Smooth muscle cell (in vitro differentiated cells): ENCODE measurements around the gene CELSR1. TPM values are rescaled to one million over a fixed set of nuclear protein-coding genes. Genes with fewer than 3 reads are reported as not detected.

ENCODE experiments used
- DNase-seq: peaks from one replicate; lab custom pipeline; 2025; ENCODE audit not compliant: unreplicated experiment; lab: John Stamatoyannopoulos, UW
- H2AFZ ChIP-seq: fragments of 200-600 bp; sonication (generic); 2 replicates; pipeline ENCODE4 v1.6.0; 2016; ENCODE audit warnings: antibody characterized with exemption, low read depth, mild to moderate bottlenecking
- H3F3A ChIP-seq: fragments of 200-600 bp; sonication (generic); 2 replicates; pipeline ENCODE4 v1.6.0; 2017; ENCODE audit warnings: antibody characterized with exemption, low read depth
- H3K27ac ChIP-seq: fragments of 200-600 bp; sonication (generic); 2 replicates; pipeline ENCODE4 v1.5.1; 2016; ENCODE audit warnings: low read depth, mild to moderate bottlenecking
- H3K27me3 ChIP-seq: fragments of 200-600 bp; sonication (generic); 2 replicates; pipeline ENCODE4 v1.6.1; 2016; ENCODE audit warnings: low read depth, mild to moderate bottlenecking
- H3K36me3 ChIP-seq: fragments of 200-600 bp; sonication (generic); 2 replicates; pipeline ENCODE4 v1.5.1; 2016; ENCODE audit warnings: low read depth
- H3K4me1 ChIP-seq: fragments of 200-600 bp; sonication (generic); 2 replicates; pipeline ENCODE4 v1.5.1; 2016; ENCODE audit warnings: low read depth
- H3K4me2 ChIP-seq: fragments of 200-600 bp; sonication (generic); 2 replicates; pipeline ENCODE4 v1.6.0; 2016; ENCODE audit warnings: mild to moderate bottlenecking
- H3K4me3 ChIP-seq: fragments of 200-600 bp; sonication (generic); 2 replicates; pipeline ENCODE4 v1.5.1; 2016; ENCODE audit warnings: mild to moderate bottlenecking
- H3K79me2 ChIP-seq: fragments of 200-600 bp; sonication (generic); 2 replicates; pipeline ENCODE4 v1.6.0; 2016; ENCODE audit warnings: low read depth, mild to moderate bottlenecking
- H3K9ac ChIP-seq: fragments of 200-600 bp; sonication (generic); 2 replicates; pipeline ENCODE4 v1.6.0; 2016; ENCODE audit warnings: low read depth
- H3K9me3 ChIP-seq: fragments of 200-600 bp; sonication (generic); replicated peaks from 2 replicates; pipeline ENCODE4 v1.5.1; 2016; ENCODE audit warnings: low read depth
- H4K20me1 ChIP-seq: fragments of 200-600 bp; sonication (generic); 2 replicates; pipeline ENCODE4 v1.6.0; 2016; ENCODE audit warnings: low read depth
- CTCF ChIP-seq: fragments of 200-600 bp; sonication (generic); IDR thresholded peaks from 2 replicates; pipeline ENCODE4 v1.5.1; 2017; ENCODE audit warnings: borderline replicate concordance, mild to moderate bottlenecking, antibody characterized with exemption; ENCODE audit not compliant: insufficient read depth, poor library complexity, severe bottlenecking
- WGBS: methylation state at CpG from one replicate; pipeline ENCODE4 v1.1.7; 2016; ENCODE audit warnings: low lambda C conversion rate; 5-methylcytosine and 5-hydroxymethylcytosine counted together
- polyA plus RNA-seq: library from polyadenylated mRNA; unstranded; fragments of >200 nt; fragmentation: Nextera tagmentation; extraction: Ambion mirVana; gene quantifications from 2 replicates; pipeline ENCODE4 v1.2.1, GENCODE V29; 2016
- total RNA-seq: library from RNA; depleted of rRNA; stranded (reverse); fragments of >200 nt; gene quantifications from 2 replicates; pipeline ENCODE4 v1.2.3, GENCODE V29; 2014

The CELSR1 gene
- total and polyA plus RNA-seq, 2 experiments from 2014 or later: 3.6 to 15.2 TPM

DNA sequence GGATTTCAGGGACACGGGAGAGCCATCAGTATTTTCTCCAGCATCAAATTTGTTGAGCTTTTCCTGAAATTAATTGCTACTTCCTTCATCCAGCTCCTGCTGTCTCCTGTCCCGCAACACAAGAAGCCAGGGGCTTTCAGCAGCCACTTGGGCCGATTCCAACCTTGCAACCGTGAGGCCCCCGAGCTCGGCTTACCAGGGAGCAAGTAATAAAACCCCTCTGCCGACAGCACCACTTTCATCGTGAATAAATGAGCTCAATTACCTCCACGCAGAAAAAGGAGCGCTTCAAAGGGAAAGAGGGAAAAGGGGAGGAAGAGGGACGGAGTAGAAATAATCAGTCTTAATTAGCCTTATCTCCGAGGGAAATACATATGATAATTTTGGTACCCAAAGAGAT, 76.6 kb downstream of the CELSR1 start:
- Histone ChIP-seq H3K36me3 (no peaks in the 10 kb centered on the region), H4K20me1 (no peaks in the 10 kb centered on the region), H3K79me2 (no peaks in the 10 kb centered on the region), H2AFZ (no peak overlapping the region), H3K9ac (no peak overlapping the region), H3K9me3 (no peaks in the 10 kb centered on the region), H3K27me3 (no peaks in the 10 kb centered on the region), H3K4me2 (no peak overlapping the region), H3F3A (no peaks in the 10 kb centered on the region), H3K4me3 (no peak overlapping the region), H3K27ac (peak overlapping the region; percentile 73), H3K4me1 (no peaks in the 10 kb centered on the region)
- no peak for DNase-seq
- TF ChIP-seq CTCF: no peak
- WGBS: 81% methylated on average over 12 of the region's 12 CpGs

DNA sequence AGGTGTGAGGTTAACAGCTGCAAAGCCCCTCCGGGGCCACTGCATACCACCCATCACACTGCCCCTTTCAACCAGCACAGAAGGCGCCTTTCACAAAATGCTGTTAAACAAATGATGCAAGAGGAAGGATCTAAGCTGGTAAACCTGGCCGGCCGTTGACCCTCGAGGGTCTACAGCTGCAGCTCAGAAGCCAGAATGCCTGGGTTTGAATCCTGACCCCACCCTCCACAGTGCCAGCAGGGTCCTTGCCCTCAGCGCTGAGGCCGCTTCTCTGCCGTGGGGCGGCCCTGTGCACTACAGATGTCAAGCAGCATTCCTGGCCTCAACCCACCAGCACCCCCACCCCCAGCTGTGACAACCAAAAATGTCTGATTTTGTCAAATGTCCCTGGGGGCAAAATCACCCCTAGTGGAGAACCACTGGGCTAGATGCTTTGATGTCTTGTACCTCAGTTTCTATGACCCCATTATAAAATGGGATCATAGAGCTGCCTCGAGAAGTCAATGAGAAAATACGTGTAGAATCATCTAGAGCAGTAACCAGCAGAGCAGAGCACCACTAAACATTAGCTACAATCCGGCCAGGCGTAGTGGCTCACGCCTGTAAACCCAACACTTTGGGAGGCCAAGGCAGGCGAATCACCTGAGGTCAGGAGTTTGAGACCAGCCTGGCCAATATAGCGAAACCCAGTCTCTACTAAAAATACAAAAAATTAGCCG, 77.9 kb downstream of the CELSR1 start:
- no peaks in the 10 kb centered on the region for H3K79me2 ChIP-seq
- 94% methylated on average over 17 of the region's 17 CpGs for WGBS
- TF ChIP-seq CTCF: no peak

DNA sequence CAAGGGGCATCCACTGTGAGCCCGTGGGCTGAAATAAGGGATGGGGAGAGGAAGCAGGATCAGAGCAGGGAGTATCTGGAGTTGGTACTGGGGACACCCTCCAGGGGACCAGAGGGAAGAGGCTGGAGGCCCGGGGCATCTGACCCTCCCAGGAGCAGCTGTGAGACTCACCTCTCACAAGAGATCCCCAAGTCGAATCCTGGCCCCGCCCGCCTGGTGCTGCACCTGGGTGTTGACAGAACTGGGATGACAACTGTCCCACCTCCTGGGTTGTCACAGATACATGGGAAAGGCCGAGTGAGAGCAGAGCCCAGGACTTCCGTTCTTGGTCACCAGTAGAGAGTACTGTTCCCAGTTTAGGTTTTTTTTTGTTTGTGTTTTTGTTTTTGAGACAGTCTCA, 78.9 kb downstream of the CELSR1 start:
- no peak for TF ChIP-seq CTCF
- Histone ChIP-seq H3K4me3 (no peak overlapping the region), H3F3A (no peaks in the 10 kb centered on the region), H3K9ac (peak overlapping the region; percentile 11), H2AFZ (no peak overlapping the region), H4K20me1 (no peaks in the 10 kb centered on the region), H3K79me2 (no peaks in the 10 kb centered on the region), H3K27me3 (no peaks in the 10 kb centered on the region), H3K9me3 (no peaks in the 10 kb centered on the region), H3K4me1 (peaks cover 11% of the 10 kb centered on the region), H3K36me3 (no peaks in the 10 kb centered on the region), H3K4me2 (no peak overlapping the region), H3K27ac (peak overlapping the region; percentile 80)
- DNase-seq: no peak
- WGBS: 93% methylated on average over 7 of the region's 7 CpGs

More for the DNA sequence above, 77.9 kb downstream of the CELSR1 start:
- H3K4me3 ChIP-seq: no peak overlapping the region
- no peak for DNase-seq
- H3K27ac ChIP-seq: no peak overlapping the region
- peaks cover 3% of the 10 kb centered on the region for H3K4me1 ChIP-seq
- H4K20me1 ChIP-seq: no peaks in the 10 kb centered on the region
- no peaks in the 10 kb centered on the region for H3K36me3 ChIP-seq
- no peaks in the 10 kb centered on the region for H3F3A ChIP-seq
- no peaks in the 10 kb centered on the region for H3K9me3 ChIP-seq
- H2AFZ ChIP-seq: no peak overlapping the region
- no peak overlapping the region for H3K9ac ChIP-seq
- H3K27me3 ChIP-seq: no peaks in the 10 kb centered on the region
- no peak overlapping the region for H3K4me2 ChIP-seq
